OCI-LY3 (cell line): ENCODE measurements around the gene RRAGD.

Experiments used
- H2AFZ ChIP-seq: fragments of 200-600, 300-600 bp; shearing (Covaris generic); 2 replicates; pipeline ENCODE4 v1.6.0; 2014; ENCODE audit warnings: antibody characterized with exemption, low read depth, low read length
- H3K27ac ChIP-seq: fragments of 200-600, 300-600 bp; sonication (generic); 2 replicates; pipeline ENCODE4 v1.5.1; 2014; ENCODE audit warnings: mild to moderate bottlenecking, low read length, moderate library complexity, mixed read lengths
- H3K27me3 ChIP-seq: fragments of 200-600, 300-600 bp; sonication (generic); 2 replicates; pipeline ENCODE4 v1.6.1; 2014; ENCODE audit warnings: low read depth, low read length, mixed read lengths
- H3K36me3 ChIP-seq: fragments of 200-600, 300-600 bp; sonication (generic); replicated peaks from 2 replicates; pipeline ENCODE3; 2014; ENCODE audit warnings: low read depth, low read length, mixed read lengths
- H3K4me1 ChIP-seq: fragments of 300-600, 200-600 bp; sonication (generic); 2 replicates; pipeline ENCODE4 v1.6.1; 2014; ENCODE audit warnings: low read length, mixed read lengths
- H3K4me2 ChIP-seq: fragments of 200-600, 300-600 bp; sonication (generic); 2 replicates; pipeline ENCODE4 v1.6.1; 2014; ENCODE audit warnings: low read length, mixed read lengths
- H3K4me3 ChIP-seq: fragments of 300-600, 200-600 bp; sonication (generic); 2 replicates; pipeline ENCODE4 v1.5.1; 2014; ENCODE audit warnings: antibody characterized with exemption, mild to moderate bottlenecking, low read length, moderate library complexity
- H3K79me2 ChIP-seq: fragments of 300-600, 200-600 bp; shearing (Covaris generic); 2 replicates; pipeline ENCODE4 v1.6.1; 2014; ENCODE audit warnings: mild to moderate bottlenecking, low read length, mixed read lengths
- H3K9ac ChIP-seq: fragments of 300-600, 200-600 bp; shearing (Covaris generic); 2 replicates; pipeline ENCODE4 v1.6.0; 2014; ENCODE audit warnings: mild to moderate bottlenecking, low read length, moderate library complexity
- H3K9me3 ChIP-seq: fragments of 200-600, 300-600 bp; shearing (Covaris generic); 2 replicates; pipeline ENCODE4 v1.6.1; 2014; ENCODE audit warnings: low read length, mixed read lengths; ENCODE audit not compliant: insufficient read depth
- H4K20me1 ChIP-seq: fragments of 200-600, 300-600 bp; sonication (generic); 2 replicates; pipeline ENCODE4 v1.6.1; 2016; ENCODE audit warnings: low read length, mixed read lengths; ENCODE audit not compliant: insufficient read depth
- EZH2phosphoT487 ChIP-seq: fragments of 200-600 bp; shearing (Covaris generic); IDR thresholded peaks from 2 replicates; pipeline ENCODE4 v1.6.1; 2018; ENCODE audit warnings: antibody characterized with exemption, mixed run types, low read depth
- TF ChIP-seq, protein P1 (sequence below): fragments of 200-600, 300-600 bp; sonication (generic); IDR thresholded peaks from 2 replicates; pipeline ENCODE4 v1.5.1; 2014; ENCODE audit warnings: antibody characterized with exemption, low read length, low read depth

The RRAGD gene

DNA sequence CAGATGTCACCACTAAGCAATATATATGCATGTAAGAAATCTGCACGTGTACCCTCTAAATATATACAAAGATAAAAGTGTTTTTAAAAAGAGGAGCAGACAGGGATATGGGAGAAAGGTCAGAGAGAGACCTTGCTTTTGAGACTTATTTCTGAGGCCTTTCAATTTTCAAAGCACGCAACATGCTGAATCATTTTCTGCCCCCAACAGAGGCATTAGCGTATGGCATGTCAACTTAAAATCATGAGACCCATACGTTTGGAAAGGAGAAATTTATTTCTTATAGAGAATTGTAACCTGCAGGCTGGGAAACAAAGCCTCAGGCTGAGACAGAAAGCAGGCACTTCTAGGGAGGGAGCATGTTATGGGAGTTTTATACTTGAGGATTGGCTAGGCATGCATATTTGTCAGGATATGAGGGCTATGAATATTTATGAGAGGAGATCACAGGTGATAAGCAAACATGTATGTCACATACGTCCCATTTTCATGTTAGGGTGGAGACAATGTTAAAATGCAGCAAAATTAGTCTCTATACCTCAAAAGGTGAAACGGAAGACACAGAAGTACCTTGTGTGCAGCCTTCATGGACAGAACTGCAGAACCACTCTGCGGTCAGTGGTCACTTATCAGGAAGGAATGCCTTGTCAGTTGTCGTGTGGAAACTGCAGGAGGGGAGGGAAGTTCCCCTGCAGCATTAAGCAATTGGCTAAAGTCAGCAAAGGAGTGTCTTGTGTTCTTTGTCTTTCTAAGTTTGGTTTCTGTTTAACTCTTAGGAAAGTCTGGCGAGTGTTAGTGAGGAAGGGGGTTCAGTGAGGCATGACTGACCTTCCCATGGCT, 90.7 kb downstream of the RRAGD start:
- Histone ChIP-seq H3K27me3 (no peaks in the 10 kb centered on the region), H3K4me3 (no peak overlapping the region), H3K4me1 (peaks cover 4% of the 10 kb centered on the region; the same call in 1 of the 2 replicates), H3K79me2 (no peaks in the 10 kb centered on the region), H3K27ac (no peak overlapping the region), H3K9ac (no peak overlapping the region), H4K20me1 (no peaks in the 10 kb centered on the region), H2AFZ (no peak overlapping the region), H3K9me3 (no peaks in the 10 kb centered on the region), H3K36me3 (peaks cover 3% of the 10 kb centered on the region), H3K4me2 (no peak overlapping the region)
- TF ChIP-seq, protein P1, sequence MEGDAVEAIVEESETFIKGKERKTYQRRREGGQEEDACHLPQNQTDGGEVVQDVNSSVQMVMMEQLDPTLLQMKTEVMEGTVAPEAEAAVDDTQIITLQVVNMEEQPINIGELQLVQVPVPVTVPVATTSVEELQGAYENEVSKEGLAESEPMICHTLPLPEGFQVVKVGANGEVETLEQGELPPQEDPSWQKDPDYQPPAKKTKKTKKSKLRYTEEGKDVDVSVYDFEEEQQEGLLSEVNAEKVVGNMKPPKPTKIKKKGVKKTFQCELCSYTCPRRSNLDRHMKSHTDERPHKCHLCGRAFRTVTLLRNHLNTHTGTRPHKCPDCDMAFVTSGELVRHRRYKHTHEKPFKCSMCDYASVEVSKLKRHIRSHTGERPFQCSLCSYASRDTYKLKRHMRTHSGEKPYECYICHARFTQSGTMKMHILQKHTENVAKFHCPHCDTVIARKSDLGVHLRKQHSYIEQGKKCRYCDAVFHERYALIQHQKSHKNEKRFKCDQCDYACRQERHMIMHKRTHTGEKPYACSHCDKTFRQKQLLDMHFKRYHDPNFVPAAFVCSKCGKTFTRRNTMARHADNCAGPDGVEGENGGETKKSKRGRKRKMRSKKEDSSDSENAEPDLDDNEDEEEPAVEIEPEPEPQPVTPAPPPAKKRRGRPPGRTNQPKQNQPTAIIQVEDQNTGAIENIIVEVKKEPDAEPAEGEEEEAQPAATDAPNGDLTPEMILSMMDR, result no peak
- no peak for TF ChIP-seq EZH2phosphoT487

GRCh38 chr6:89320012-89320559, 92.0 kb downstream of the RRAGD start:
- Histone ChIP-seq H3K36me3 (peaks cover 3% of the 10 kb centered on the region), H3K9ac (no peak overlapping the region), H3K27ac (no peak overlapping the region), H2AFZ (no peak overlapping the region), H3K4me3 (no peak overlapping the region), H3K27me3 (no peaks in the 10 kb centered on the region), H3K4me1 (peaks cover 4% of the 10 kb centered on the region; the same call in 1 of the 2 replicates), H4K20me1 (no peaks in the 10 kb centered on the region), H3K4me2 (no peak overlapping the region), H3K79me2 (no peaks in the 10 kb centered on the region), H3K9me3 (no peaks in the 10 kb centered on the region)
- no peak for TF ChIP-seq EZH2phosphoT487
- TF ChIP-seq, protein P1, result no peak

DNA sequence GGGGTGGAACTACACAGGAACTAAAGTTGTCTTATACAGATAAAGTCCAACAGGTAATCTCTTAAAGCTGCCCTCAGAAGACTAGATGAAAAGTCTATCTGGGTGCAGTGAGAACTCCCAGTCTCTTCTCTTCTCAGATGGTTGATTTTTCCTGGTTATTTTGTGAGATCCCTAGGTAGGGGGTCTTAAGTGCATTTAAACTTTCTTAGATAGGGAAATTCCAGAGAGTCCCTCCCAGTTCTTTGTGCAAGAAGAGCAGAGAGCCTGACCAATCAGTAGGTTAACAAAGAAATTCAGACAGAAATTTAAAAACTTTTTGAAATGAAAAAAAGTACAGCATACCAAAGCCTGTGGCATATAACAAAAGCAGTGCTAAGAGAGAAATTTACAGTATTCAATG, 95.0 kb downstream of the RRAGD start:
- H3K36me3 ChIP-seq, result peaks cover 3% of the 10 kb centered on the region
- H3K4me2 ChIP-seq, result no peak overlapping the region
- H3K4me1 ChIP-seq, result no peaks in the 10 kb centered on the region
- no peaks in the 10 kb centered on the region for H3K79me2 ChIP-seq
- no peak overlapping the region for H3K4me3 ChIP-seq
- no peaks in the 10 kb centered on the region for H3K27me3 ChIP-seq
- no peak for TF ChIP-seq EZH2phosphoT487
- TF ChIP-seq, protein P1, result no peak
- H3K27ac ChIP-seq, result no peak overlapping the region
- no peaks in the 10 kb centered on the region for H3K9me3 ChIP-seq
- no peaks in the 10 kb centered on the region for H4K20me1 ChIP-seq
- H2AFZ ChIP-seq, result no peak overlapping the region
- H3K9ac ChIP-seq, result no peak overlapping the region

GRCh38 chr6:89315249-89315885, 96.7 kb downstream of the RRAGD start, which contains the start of gene GABRR2:
TSS of gene GABRR2 (minus strand) at chr6:89315299. CDS start at chr6:89315165, 134 bp downstream.
- no peaks in the 10 kb centered on the region for H3K36me3 ChIP-seq
- no peaks in the 10 kb centered on the region for H3K4me1 ChIP-seq
- no peaks in the 10 kb centered on the region for H3K79me2 ChIP-seq
- no peak within 1 kb of the TSS for H3K4me2 ChIP-seq
- no peaks in the 10 kb centered on the region for H3K9me3 ChIP-seq
- H3K27ac ChIP-seq, result no peak within 1 kb of the TSS
- no peaks in the 10 kb centered on the region for H4K20me1 ChIP-seq
- no peak within 1 kb of the TSS for H3K4me3 ChIP-seq
- no peak within 1 kb of the TSS for H2AFZ ChIP-seq
- TF ChIP-seq, protein P1, result no peak
- no peak for TF ChIP-seq EZH2phosphoT487
- no peaks in the 10 kb centered on the region for H3K27me3 ChIP-seq
- no peak within 1 kb of the TSS for H3K9ac ChIP-seq
